GM06990 (cell line): ENCODE results near the gene RAB40C.
"Not testable (repeated sequence)": the region's sequence is repeated elsewhere in the genome, so short reads cannot be mapped to it uniquely, and the experiment has no call there.

Experiments used
- DNase-seq: peaks from one replicate; pipeline ENCODE4 v3.0.0-alpha.2; 2011; ENCODE audit not compliant: insufficient read length; ENCODE audit errors: extremely low read depth
- H3K27me3 ChIP-seq: replicated peaks from 2 replicates; pipeline ENCODE4 v1.6.0; 2011; ENCODE audit warnings: low read length; ENCODE audit not compliant: control insufficient read depth, insufficient read depth
- H3K36me3 ChIP-seq: 2 replicates; pipeline ENCODE4 v1.5.1; 2011; ENCODE audit warnings: low read length; ENCODE audit not compliant: control insufficient read depth, insufficient read depth
- H3K4me3 ChIP-seq: replicated peaks from 2 replicates; pipeline ENCODE4 v1.5.1; 2011; ENCODE audit warnings: low read depth, mild to moderate bottlenecking, control low read depth, low read length
- TF ChIP-seq, protein P1 (sequence below): IDR thresholded peaks from 2 replicates; pipeline ENCODE4 v1.5.1; 2011; ENCODE audit warnings: low read length, control low read depth, mild to moderate bottlenecking, inconsistent platforms; ENCODE audit not compliant: insufficient read depth, poor library complexity, severe bottlenecking

Gene RAB40C

DNA sequence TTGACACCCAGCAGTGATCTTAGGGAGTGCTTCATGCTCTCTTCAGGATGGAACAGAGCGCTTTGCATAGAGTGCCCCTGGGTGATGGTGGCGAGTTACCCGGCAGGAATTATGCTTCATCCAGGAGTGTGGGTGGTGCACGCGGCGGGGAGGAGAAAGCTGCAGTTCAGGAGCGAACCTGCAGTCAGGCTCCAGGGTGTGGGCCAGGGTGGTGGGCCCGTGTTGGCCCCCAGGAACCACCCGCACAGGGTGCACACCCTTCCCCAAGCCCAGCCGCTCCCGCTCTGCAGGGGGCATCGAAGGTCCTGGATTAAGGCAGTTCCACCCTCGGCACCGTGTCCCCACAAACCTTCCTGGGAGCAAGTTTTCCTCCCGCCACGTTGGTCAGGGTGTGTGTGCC, 3.9 kb downstream of the RAB40C start:
- TF ChIP-seq, protein P1, sequence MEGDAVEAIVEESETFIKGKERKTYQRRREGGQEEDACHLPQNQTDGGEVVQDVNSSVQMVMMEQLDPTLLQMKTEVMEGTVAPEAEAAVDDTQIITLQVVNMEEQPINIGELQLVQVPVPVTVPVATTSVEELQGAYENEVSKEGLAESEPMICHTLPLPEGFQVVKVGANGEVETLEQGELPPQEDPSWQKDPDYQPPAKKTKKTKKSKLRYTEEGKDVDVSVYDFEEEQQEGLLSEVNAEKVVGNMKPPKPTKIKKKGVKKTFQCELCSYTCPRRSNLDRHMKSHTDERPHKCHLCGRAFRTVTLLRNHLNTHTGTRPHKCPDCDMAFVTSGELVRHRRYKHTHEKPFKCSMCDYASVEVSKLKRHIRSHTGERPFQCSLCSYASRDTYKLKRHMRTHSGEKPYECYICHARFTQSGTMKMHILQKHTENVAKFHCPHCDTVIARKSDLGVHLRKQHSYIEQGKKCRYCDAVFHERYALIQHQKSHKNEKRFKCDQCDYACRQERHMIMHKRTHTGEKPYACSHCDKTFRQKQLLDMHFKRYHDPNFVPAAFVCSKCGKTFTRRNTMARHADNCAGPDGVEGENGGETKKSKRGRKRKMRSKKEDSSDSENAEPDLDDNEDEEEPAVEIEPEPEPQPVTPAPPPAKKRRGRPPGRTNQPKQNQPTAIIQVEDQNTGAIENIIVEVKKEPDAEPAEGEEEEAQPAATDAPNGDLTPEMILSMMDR, result no peak
- no peak for DNase-seq
- Histone ChIP-seq H3K36me3 (no peaks in the 10 kb centered on the region; the same call in none of the 2 replicates), H3K4me3 (no peak overlapping the region), H3K27me3 (no peaks in the 10 kb centered on the region)

DNA sequence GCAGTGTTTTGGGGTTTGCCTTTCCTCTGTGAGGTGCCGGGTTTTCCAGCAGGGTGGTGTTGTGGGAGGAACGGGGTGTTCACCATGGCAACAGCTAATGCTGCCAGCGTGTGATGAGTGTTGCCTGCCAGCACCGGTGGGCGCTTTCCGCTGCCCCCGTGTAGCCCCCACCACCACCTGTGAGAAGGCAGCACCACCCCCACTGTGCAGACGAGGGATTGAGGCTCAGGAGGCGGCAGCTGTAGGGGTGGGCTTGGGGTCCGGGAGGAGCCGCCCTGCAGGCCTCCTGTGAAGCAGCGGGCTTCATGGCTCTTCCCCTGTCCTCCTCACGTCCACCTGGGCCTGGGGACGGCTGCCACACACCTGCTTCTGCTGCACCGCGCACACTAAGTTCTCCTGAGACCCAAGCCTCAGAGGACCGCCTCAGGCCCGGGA, 5.2 kb downstream of the RAB40C start:
- H3K4me3 ChIP-seq, result no peak overlapping the region
- no peaks in the 10 kb centered on the region for H3K27me3 ChIP-seq
- H3K36me3 ChIP-seq, result peaks cover 1% of the 10 kb centered on the region
- TF ChIP-seq, protein P1, result no peak
- DNase-seq, result no peak

DNA sequence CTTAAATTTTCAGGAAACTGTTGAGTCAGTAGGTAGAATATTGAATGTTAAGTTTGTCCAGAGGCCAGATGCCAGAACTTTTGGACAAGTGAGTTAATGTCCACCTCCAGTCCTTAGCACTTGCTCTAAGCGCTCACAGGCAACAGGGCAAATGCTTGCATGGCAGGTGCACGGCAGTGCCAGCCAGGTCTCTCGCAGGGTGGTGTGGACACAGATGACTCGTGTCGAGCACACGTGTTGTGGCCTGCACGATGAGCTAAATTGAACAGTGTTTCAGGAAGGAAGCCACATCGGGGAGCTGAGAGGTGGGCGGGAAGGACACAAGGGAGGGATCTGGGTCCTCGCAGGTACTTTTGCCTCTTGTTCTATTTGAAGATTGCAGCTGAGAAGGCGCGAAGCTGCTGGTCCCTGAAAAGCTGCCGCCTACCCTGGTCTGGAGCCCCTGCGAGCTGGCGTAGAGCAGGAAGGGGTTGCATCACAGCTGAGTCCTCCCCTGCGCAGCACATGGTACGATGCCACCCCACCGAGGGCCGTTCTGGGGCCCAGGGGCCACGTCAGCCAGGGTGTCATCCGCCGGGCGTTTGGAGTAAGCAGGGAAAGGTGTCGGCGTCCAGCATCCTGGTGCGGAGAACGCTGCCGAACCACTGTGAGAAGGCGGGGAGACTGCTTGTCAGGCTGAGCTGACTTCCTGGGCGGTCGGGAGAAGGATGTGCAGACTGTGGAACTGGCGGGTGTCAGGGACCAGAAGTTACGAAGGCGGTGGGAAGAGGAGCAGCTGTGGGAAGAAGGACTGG, 6.3 kb downstream of the RAB40C start:
- Histone ChIP-seq H3K36me3 (peaks cover 1% of the 10 kb centered on the region), H3K27me3 (no peaks in the 10 kb centered on the region), H3K4me3 (no peak overlapping the region)
- no peak for DNase-seq
- TF ChIP-seq, protein P1, result no peak

DNA sequence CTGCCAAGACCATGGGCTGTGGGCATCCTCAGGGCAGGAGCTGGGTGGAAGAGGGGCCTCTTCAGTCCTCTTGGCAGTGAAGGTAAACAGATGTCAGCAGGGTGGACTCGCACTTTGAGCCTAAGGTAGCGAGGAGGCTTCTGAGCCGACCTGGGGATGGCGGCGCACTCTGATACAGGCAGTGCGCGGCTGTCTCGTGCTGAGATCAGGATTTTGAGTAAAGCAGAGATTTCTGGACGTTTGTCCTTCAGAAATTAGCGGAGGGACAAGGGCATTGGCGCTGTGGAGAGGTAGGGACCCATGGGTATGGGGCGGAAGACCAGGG, 6.8 kb downstream of the RAB40C start:
- TF ChIP-seq, protein P1, result no peak
- peaks cover 1% of the 10 kb centered on the region for H3K36me3 ChIP-seq

DNA sequence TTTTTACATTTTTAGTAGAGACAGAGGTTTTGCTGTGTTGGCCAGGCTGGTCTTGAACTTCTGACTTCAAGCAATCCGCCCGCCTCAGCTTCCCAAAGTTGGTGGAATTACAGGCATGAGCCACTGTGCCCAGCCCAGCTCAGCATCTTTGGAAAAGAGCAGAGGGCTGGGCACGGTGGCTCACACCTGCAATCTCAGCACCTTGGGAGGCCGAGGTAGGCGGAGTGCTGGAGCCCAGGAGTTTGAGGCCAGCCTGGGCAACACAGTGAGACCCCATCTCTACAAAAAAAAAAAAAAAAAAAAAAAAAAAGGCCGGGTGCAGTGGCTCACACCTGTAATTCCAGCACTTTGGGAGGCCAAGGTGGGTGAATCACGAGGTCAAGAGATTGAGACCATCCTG, 7.8 kb downstream of the RAB40C start:
- H3K4me3 ChIP-seq, H3K36me3 ChIP-seq, H3K27me3 ChIP-seq, DNase-seq: not testable (repeated sequence)

More for the DNA sequence above, 6.8 kb downstream of the RAB40C start:
- H3K4me3 ChIP-seq, result no peak overlapping the region
- H3K27me3 ChIP-seq, result no peaks in the 10 kb centered on the region
- no peak for DNase-seq

DNA sequence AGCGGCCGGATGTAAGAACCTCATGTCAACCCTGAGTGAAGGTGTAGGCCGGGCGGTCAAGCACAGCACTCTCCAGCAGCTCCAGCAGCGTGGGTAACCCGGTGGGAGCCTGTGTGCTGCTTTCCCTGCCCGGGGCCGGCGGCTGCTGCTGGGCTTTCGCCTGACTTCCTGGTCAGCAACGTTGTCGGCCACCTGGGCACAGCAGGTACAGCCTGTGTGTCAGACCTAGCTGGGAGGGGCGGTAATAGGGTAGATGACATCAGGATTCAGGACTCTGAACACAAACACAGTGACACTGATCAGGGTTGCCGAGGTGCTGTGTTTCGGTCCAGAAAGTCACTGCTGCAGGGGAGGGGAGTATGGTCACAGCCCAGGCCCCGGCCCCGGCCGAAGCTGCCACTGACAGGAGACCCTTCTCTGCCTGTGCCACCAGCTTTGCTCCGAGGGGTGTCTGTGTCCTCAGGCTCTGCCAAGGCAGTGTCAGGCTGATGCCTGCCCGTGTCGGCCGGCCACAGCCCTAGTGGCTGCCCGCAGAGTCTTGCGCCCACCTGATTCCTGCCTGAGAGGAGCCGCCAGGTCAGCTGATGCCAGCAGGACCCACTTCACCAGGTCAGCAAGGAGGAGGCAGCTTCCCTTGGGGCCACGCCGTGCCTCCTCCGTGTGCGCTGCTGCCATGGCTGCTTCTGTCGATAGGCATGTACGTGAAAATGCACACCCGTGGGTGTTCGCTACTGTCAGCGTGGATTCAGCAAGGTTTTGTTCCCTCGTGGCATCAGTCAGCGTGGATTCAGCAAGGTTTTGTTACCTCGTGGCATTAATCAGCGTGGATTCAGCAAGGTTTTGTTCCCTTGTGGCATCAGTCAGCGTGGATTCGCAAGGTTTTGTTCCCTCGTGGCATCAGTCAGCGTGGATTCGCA, 9.2 kb downstream of the RAB40C start:
- Histone ChIP-seq H3K4me3 (no peak overlapping the region), H3K27me3 (no peaks in the 10 kb centered on the region), H3K36me3 (peaks cover 1% of the 10 kb centered on the region)
- no peak for DNase-seq
- TF ChIP-seq, protein P1, result no peak
